SK-N-SH (cell line): ENCODE data around the gene MMP2. TPM values are rescaled to one million over a fixed set of nuclear protein-coding genes. Genes with fewer than 3 reads are reported as not detected.

Source experiments
- CTCF ChIA-PET: fragments of 300-600, 350-600 bp; formaldehyde crosslinking; extraction: SDS; loops from one replicate; lab custom pipeline; 2021; lab: Yijun Ruan, JAX
- POLR2A ChIA-PET: fragments of 350-600 bp; sonication (Branson Sonifier 250); formaldehyde crosslinking; extraction: SDS; loops from one replicate; lab custom pipeline; 2020; ENCODE audit warnings: antibody characterized with exemption, inconsistent platforms; lab: Yijun Ruan, JAX
- DNase-seq: peaks from one replicate; pipeline ENCODE4 v3.0.0; 2012
- H2AFZ ChIP-seq: fragments of 200-600 bp; sonication (generic); 2 replicates; pipeline ENCODE4 v1.8.1; 2016; ENCODE audit warnings: antibody characterized with exemption, mild to moderate bottlenecking, low read depth
- H3F3A ChIP-seq: fragments of 200-600 bp; sonication (generic); replicated peaks from 2 replicates; pipeline ENCODE3; 2016; ENCODE audit warnings: antibody characterized with exemption, mild to moderate bottlenecking; ENCODE audit not compliant: insufficient read depth
- H3K27ac ChIP-seq, 2 experiments: fragments of 200-500 bp in 1 of 2; fragments of 200-600 bp in 1 of 2; sonication (Bioruptor generic) in 1 of 2; sonication (generic), shearing (Covaris generic) in 1 of 2; 2 replicates each; pipeline versions ENCODE4 v1.5.1 to v1.6.1; 2014 to 2016; ENCODE audit warnings: low read depth in 2 of 2, inconsistent platforms in 1 of 2, low read length in 1 of 2, mild to moderate bottlenecking in 1 of 2, mixed read lengths in 1 of 2
- H3K27me3 ChIP-seq: fragments of 200-600 bp; sonication (generic), shearing (Covaris generic); 2 replicates; pipeline ENCODE4 v1.6.1; 2016; ENCODE audit warnings: mixed run types; ENCODE audit not compliant: insufficient read depth
- H3K36me3 ChIP-seq, 2 experiments: fragments of 200-500 bp in 1 of 2; fragments of 200-600 bp in 1 of 2; sonication (Bioruptor generic) in 1 of 2; sonication (generic) in 1 of 2; replicated peaks in 1 of 2; 2 replicates each; pipeline versions ENCODE3 to v1.5.1; 2014 to 2016; ENCODE audit warnings: low read length in 1 of 2, mild to moderate bottlenecking in 1 of 2; ENCODE audit not compliant: insufficient read depth in 2 of 2, control insufficient read depth in 1 of 2
- H3K4me1 ChIP-seq, 2 experiments: fragments of 200-500 bp in 1 of 2; fragments of 200-600 bp in 1 of 2; sonication (Bioruptor generic) in 1 of 2; sonication (generic), shearing (Covaris generic) in 1 of 2; 2 replicates each; pipeline versions ENCODE4 v1.5.1 to v1.6.1; 2014 to 2016; ENCODE audit warnings: low read depth in 1 of 2, low read length in 1 of 2, mixed run types in 1 of 2; ENCODE audit not compliant: insufficient read depth in 2 of 2, control insufficient read depth in 1 of 2
- H3K4me2 ChIP-seq: fragments of 200-600 bp; sonication (generic), shearing (Covaris generic); 2 replicates; pipeline ENCODE4 v1.6.1; 2017; ENCODE audit warnings: mixed run types
- H3K4me3 ChIP-seq, 2 experiments: fragments of 200-500 bp in 1 of 2; fragments of 200-600 bp in 1 of 2; sonication (Bioruptor generic) in 1 of 2; sonication (generic), shearing (Covaris generic) in 1 of 2; 2 replicates each; pipeline versions ENCODE4 v1.5.1 to v1.8.1; 2014 to 2016; ENCODE audit warnings: low read depth in 2 of 2, inconsistent platforms in 1 of 2, low read length in 1 of 2, mild to moderate bottlenecking in 1 of 2, mixed read lengths in 1 of 2, moderate library complexity in 1 of 2
- H3K79me2 ChIP-seq: fragments of 200-600 bp; sonication (generic); 2 replicates; pipeline ENCODE4 v1.8.1; 2017; ENCODE audit warnings: mild to moderate bottlenecking; ENCODE audit not compliant: insufficient read depth
- H3K9ac ChIP-seq: fragments of 200-600 bp; sonication (generic); 2 replicates; pipeline ENCODE4 v1.6.1; 2017; ENCODE audit warnings: mixed run types
- H3K9me2 ChIP-seq: fragments of 200-600 bp; sonication (generic); 2 replicates; pipeline ENCODE4 v1.6.1; 2017; ENCODE audit warnings: mixed run types
- H3K9me3 ChIP-seq: fragments of 200-600 bp; sonication (generic); 2 replicates; pipeline ENCODE4 v1.6.1; 2017; ENCODE audit warnings: mixed run types, mild to moderate bottlenecking, moderate library complexity
- H4K20me1 ChIP-seq: fragments of 200-600 bp; sonication (generic); 2 replicates; pipeline ENCODE4 v1.6.1; 2017; ENCODE audit warnings: mild to moderate bottlenecking, mixed run types; ENCODE audit not compliant: insufficient read depth
- CHD2 ChIP-seq: fragments of 150-350 bp; IDR thresholded peaks from 2 replicates; pipeline ENCODE4 v1.6.1; 2018; ENCODE audit warnings: low read length; ENCODE audit not compliant: partially characterized antibody
- ELF1 ChIP-seq: IDR thresholded peaks from 2 replicates; pipeline ENCODE4 v1.4.0; 2012
- EP300 ChIP-seq, 2 experiments: IDR thresholded peaks; 2 replicates each; pipeline versions ENCODE4 v1.4.0 to v1.6.1; 2012; ENCODE audit warnings: borderline replicate concordance in 1 of 2, low read depth in 1 of 2, low read length in 1 of 2
- FOSL2 ChIP-seq: IDR thresholded peaks from 2 replicates; pipeline ENCODE4 v1.4.0; 2012; ENCODE audit warnings: low read depth, mild to moderate bottlenecking, moderate library complexity, borderline replicate concordance
- JUND ChIP-seq: IDR thresholded peaks from 2 replicates; pipeline ENCODE4 v1.4.0; 2012
- MEF2A ChIP-seq: IDR thresholded peaks from 2 replicates; pipeline ENCODE4 v1.4.0; 2012; ENCODE audit warnings: low read depth, borderline replicate concordance
- MXI1 ChIP-seq: IDR thresholded peaks from 2 replicates; pipeline ENCODE4 v1.6.1; 2012; ENCODE audit warnings: mild to moderate bottlenecking, low read depth, low read length, improper control_type of control experiment
- SMC3 ChIP-seq: IDR thresholded peaks from 2 replicates; pipeline ENCODE4 v1.6.1; 2012; ENCODE audit warnings: low read depth, low read length, improper control_type of control experiment
- YY1 ChIP-seq: IDR thresholded peaks from 2 replicates; pipeline ENCODE4 v1.4.0; 2012; ENCODE audit warnings: low read depth, mild to moderate bottlenecking
- WGBS: methylation state at CpG from one replicate; pipeline ENCODE4 v1.1.6; 2017; ENCODE audit warnings: low lambda C conversion rate; 5-methylcytosine and 5-hydroxymethylcytosine counted together
- polyA plus RNA-seq, 3 experiments: library from polyadenylated mRNA; depleted of rRNA; stranded (reverse); fragments of >200 nt; gene quantifications; 2 replicates each; pipeline ENCODE4 v1.2.3, GENCODE V29; 2012
- TF ChIP-seq, protein P1 (sequence below): IDR thresholded peaks from 2 replicates; pipeline ENCODE4 v1.6.1; 2012; ENCODE audit warnings: mild to moderate bottlenecking, low read depth, low read length, moderate library complexity

MMP2 gene
- polyA plus RNA-seq, 1 of the 3 experiments (the other 2 are of a cell fraction): 1,101 TPM

DNA sequence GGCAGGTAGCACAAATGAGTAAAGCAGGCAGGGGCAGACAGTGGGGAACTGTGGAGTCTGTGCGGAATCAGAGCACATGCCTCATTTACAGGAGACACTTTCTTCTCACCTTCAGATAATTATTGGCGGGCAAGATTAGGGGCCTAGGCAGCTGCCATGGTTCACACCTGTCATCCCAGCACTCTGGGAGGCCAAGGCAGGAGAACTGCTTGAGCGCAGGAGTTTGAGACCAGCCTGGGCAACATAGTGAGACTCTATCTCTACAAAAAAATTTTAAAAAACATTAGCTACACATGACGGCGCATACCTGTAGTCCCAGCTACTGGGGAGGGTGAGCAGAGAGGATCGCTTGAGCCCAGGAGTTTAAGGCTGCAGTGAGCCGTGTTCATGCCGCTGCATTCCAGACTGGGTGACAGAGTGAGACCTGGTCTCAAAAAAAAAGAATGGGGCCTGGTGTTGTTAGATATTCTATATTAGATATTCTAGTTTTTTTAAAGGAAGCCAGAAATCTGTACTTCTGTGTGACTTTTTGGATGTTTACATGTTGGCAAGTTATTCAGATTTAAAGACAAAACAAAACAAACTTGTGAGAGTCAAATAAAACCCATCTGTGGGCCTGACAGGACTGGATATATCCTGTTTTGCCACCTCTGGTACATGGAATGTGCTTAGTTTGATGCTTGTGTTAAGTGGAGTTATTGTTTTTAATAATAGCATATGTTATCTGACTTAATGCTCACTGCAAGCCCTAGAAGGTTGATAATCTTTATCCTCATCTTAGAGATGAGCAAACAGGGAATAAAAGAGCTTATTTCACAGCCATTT is 24.9 kb downstream of the MMP2 start:
- Histone ChIP-seq H3K4me2 (no peak overlapping the region), H3K27me3 (no peaks in the 10 kb centered on the region), H3K9me3 (no peaks in the 10 kb centered on the region)
- 98% methylated on average over 8 of the region's 8 CpGs for WGBS
- no peak for TF ChIP-seq JUND
- TF ChIP-seq, all 33 proteins: peak for 0
- H3K4me3 ChIP-seq: no peak overlapping the region
- H3K9me2 ChIP-seq: no peaks in the 10 kb centered on the region
- H2AFZ ChIP-seq: no peak overlapping the region
- ChIA-PET CTCF (interaction anchor here (1.0 to 5.5 kb wide), 6 partner anchors 9 to 44 kb away, joined by 3 to 47 read pairs (median 7); no protein-coding TSS in a partner anchor), POLR2A (interaction anchor here (0.9 kb wide), 1 partner anchor 9 kb away, joined by 4 read pairs; no protein-coding TSS in a partner anchor)
- H3K27ac ChIP-seq: peak overlapping the region; percentile 85 to 94
- H4K20me1 ChIP-seq: no peaks in the 10 kb centered on the region
- H3K9ac ChIP-seq: no peak overlapping the region
- peaks cover 10% of the 10 kb centered on the region; the same call in 1 of the 2 replicates for H3K79me2 ChIP-seq
- H3F3A ChIP-seq: peaks cover 68% of the 10 kb centered on the region
- H3K36me3 ChIP-seq: peaks cover 61 to 66% of the 10 kb centered on the region in 2 experiments
- H3K4me1 ChIP-seq: peaks cover 38 to 50% of the 10 kb centered on the region in 2 experiments
- no peak for DNase-seq

DNA sequence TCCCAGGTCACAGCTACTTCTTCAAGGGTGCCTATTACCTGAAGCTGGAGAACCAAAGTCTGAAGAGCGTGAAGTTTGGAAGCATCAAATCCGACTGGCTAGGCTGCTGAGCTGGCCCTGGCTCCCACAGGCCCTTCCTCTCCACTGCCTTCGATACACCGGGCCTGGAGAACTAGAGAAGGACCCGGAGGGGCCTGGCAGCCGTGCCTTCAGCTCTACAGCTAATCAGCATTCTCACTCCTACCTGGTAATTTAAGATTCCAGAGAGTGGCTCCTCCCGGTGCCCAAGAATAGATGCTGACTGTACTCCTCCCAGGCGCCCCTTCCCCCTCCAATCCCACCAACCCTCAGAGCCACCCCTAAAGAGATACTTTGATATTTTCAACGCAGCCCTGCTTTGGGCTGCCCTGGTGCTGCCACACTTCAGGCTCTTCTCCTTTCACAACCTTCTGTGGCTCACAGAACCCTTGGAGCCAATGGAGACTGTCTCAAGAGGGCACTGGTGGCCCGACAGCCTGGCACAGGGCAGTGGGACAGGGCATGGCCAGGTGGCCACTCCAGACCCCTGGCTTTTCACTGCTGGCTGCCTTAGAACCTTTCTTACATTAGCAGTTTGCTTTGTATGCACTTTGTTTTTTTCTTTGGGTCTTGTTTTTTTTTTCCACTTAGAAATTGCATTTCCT is 26.5 kb downstream of the MMP2 start:
- no peak overlapping the region for H2AFZ ChIP-seq
- peaks cover 59 to 65% of the 10 kb centered on the region in 2 experiments for H3K36me3 ChIP-seq
- peak overlapping the region in 1 of 2 experiments; percentile 6; a peak in 1 of 4 replicates for H3K27ac ChIP-seq
- no peaks in the 10 kb centered on the region for H3K27me3 ChIP-seq
- peaks cover 57% of the 10 kb centered on the region for H3F3A ChIP-seq
- H3K4me3 ChIP-seq: no peak overlapping the region
- DNase-seq: no peak
- ChIA-PET POLR2A (no interaction called here), CTCF (interaction anchor here (0.9 to 5.5 kb wide), 3 partner anchors 10 to 40 kb away, joined by 4 to 47 read pairs (median 10); no protein-coding TSS in a partner anchor)
- peaks cover 28 to 36% of the 10 kb centered on the region in 2 experiments for H3K4me1 ChIP-seq
- H3K9me2 ChIP-seq: no peaks in the 10 kb centered on the region
- TF ChIP-seq JUND: no peak
- no peak for TF ChIP-seq YY1
- TF ChIP-seq ELF1: no peak
- TF ChIP-seq MEF2A: no peak
- no peak for TF ChIP-seq FOSL2
- TF ChIP-seq MXI1: no peak
- no peak for TF ChIP-seq SMC3
- TF ChIP-seq EP300 (IDR thresholded peaks at IDR 0.05; ENCODE audit: borderline replicate concordance in 1 of 2, low read depth in 1 of 2, low read length in 1 of 2): no peak
- TF ChIP-seq CHD2: no peak
- H3K4me2 ChIP-seq: no peak overlapping the region
- no peaks in the 10 kb centered on the region for H4K20me1 ChIP-seq
- no peaks in the 10 kb centered on the region for H3K9me3 ChIP-seq
- H3K79me2 ChIP-seq: peaks cover 24% of the 10 kb centered on the region
- no peak overlapping the region for H3K9ac ChIP-seq
- 78% methylated on average over 6 of the region's 10 CpGs for whole genome bisulfite sequencing

GRCh38 chr16:55506083-55506482 is 27.1 kb downstream of the MMP2 start:
- 80% methylated on average over 6 of the region's 7 CpGs for WGBS
- Histone ChIP-seq H3K4me2 (no peak overlapping the region), H2AFZ (no peak overlapping the region), H3K27me3 (no peaks in the 10 kb centered on the region), H3F3A (peaks cover 56% of the 10 kb centered on the region), H3K4me3 (no peak overlapping the region), H3K27ac (peak overlapping the region in 1 of 2 experiments; percentile 24; a peak in 2 of 4 replicates), H3K36me3 (peaks cover 54 to 63% of the 10 kb centered on the region in 2 experiments), H3K4me1 (peaks cover 22 to 30% of the 10 kb centered on the region in 2 experiments), H3K9me2 (no peaks in the 10 kb centered on the region), H4K20me1 (no peaks in the 10 kb centered on the region), H3K9ac (no peak overlapping the region), H3K79me2 (peaks cover 28% of the 10 kb centered on the region), H3K9me3 (no peaks in the 10 kb centered on the region)
- TF ChIP-seq, protein P1, sequence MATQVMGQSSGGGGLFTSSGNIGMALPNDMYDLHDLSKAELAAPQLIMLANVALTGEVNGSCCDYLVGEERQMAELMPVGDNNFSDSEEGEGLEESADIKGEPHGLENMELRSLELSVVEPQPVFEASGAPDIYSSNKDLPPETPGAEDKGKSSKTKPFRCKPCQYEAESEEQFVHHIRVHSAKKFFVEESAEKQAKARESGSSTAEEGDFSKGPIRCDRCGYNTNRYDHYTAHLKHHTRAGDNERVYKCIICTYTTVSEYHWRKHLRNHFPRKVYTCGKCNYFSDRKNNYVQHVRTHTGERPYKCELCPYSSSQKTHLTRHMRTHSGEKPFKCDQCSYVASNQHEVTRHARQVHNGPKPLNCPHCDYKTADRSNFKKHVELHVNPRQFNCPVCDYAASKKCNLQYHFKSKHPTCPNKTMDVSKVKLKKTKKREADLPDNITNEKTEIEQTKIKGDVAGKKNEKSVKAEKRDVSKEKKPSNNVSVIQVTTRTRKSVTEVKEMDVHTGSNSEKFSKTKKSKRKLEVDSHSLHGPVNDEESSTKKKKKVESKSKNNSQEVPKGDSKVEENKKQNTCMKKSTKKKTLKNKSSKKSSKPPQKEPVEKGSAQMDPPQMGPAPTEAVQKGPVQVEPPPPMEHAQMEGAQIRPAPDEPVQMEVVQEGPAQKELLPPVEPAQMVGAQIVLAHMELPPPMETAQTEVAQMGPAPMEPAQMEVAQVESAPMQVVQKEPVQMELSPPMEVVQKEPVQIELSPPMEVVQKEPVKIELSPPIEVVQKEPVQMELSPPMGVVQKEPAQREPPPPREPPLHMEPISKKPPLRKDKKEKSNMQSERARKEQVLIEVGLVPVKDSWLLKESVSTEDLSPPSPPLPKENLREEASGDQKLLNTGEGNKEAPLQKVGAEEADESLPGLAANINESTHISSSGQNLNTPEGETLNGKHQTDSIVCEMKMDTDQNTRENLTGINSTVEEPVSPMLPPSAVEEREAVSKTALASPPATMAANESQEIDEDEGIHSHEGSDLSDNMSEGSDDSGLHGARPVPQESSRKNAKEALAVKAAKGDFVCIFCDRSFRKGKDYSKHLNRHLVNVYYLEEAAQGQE: no peak
- CTCF ChIA-PET: interaction anchor here (1.3 kb wide), 1 partner anchor 41 kb away, joined by 3 read pairs; no protein-coding TSS in a partner anchor
- POLR2A ChIA-PET: no interaction called here
- DNase-seq: no peak
